Measurements from ENCODE around the gene GPR158.

The GPR158 gene

DNA sequence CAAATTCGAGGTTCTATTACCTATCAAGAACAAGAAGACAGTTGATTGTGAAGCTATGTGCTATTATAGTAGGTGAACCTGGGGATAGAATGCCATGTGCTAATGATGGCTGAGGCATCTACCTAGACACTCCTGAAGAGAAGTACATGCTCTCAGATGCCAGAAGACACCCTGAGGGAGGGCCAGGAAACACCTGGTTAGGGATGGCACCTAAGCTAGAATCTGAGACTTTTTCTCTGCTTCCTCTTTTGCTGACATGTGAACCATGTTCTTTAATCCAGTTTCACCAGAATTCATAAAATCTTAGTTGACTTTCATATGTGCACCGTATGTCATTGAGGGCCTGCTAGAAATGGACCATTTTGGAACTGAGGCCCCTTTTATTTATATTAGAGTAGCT, 242.8 kb downstream of the GPR158 start:
- no peak for DNase-seq

DNA sequence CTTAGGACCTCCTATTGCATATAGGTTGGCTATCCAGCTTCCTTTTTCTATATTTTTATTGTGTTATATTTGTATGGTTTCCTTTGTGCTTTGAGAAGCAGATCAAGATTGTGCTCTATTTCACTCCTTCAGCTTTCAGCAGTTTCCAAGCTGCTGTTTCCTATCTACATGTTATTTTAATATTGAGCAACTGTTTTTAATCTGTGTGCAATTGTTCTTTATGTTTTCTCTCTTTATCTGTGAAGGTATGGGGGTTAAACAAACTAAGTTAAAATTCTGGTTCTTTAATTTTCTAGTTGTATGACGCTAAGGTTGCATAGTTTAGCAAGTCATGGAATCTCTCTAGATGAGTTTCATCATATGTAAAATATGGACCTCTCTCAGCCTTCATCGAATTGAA, 251.0 kb downstream of the GPR158 start:
- no peak for DNase-seq

DNA sequence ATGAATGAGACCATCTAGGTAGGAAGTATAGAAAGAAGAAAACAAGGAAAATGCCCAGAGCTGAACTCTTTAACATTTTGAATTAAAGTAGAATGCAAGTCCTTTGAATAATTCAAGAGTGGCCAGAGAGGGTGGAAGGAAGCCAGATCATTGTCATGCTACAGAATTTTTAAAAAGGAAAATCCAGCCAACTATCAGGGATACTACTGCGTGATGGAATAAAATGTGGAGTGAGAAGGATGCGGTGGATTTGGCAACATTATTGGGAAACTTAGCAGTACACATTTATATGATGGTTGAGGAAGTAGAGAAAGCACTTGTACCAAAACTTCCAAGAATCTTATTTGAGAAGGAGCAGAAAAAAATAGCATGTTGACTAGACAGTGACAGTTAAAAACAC, 261.6 kb downstream of the GPR158 start:
- DNase-seq: no peak

DNA sequence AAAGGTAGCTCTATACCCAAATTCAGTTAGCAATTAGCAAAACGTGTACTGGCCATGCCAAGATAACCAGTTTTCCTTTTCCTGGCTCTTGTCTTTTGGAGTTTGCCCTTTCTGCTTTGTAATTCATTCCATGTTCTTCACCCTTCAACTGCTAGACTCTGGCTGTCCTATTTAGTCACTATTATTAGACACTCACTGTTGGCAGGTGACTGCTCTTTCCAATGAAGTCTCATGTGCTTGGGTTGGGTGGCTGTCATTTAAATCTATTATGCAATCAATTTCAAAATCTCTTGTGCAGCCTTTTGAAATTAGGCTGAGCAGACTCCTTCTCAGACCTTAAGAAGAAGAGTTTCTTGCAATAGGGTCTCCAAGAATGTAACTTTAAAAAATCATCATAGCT, 266.5 kb downstream of the GPR158 start:
- DNase-seq: no peak

DNA sequence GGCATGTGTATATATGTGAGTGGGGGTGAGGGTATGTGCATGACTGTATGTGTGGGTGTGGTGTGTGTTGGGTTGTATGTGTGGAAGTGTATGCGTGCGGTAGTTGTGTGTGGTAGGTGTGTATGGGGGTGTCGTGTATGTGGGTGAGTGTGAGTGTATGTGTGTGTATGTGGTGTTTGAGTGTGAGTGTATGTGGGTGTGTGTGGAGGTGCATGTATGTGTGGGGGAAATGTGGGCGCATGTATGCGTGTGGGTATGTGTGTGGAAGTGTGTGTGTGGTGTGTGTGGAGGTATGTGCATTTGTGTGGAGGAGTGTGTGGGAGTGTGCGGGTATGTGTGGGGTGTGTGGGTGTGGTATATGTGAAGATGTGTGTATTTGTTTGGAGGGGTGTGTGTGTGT, 269.5 kb downstream of the GPR158 start:
- DNase-seq: no peak

DNA sequence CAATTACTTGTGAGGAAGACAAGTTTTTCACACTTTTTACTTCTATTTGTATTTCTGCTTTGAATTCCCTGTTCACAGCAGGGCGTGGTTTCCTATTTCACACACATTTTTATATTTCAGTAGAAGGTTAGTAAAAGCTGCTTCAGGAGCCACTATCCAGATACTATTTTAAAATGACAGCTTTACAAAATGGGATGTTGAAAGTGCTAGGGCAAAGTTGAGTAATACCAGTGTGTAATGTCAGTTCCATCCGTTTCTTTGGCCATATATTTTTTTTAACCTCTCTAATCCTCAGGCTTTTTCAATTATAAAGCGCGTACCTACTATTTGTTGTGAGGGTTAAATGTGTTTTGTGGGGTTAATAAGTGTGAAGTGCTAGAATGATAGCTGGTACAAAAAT, 276.6 kb downstream of the GPR158 start:
- no peak for DNase-seq

DNA sequence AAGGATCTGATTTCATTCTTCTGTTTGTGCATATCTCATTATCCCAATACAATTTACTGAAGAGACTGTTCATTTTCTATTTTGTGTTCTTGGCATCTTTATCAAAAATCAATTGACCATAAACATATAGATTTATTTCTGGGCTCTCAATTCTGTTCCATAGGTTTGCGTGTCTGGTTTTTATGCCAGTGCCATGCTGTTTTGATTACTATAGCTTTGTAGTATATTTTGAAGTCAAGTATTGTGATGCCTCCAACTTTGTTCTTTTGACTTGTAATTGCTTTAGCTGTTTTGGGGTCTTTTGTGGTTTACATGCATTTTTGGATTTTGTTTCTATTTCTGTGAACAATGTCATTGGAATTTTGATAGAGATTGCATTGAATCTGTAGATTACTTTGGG, 278.8 kb downstream of the GPR158 start:
- DNase-seq: no peak

DNA sequence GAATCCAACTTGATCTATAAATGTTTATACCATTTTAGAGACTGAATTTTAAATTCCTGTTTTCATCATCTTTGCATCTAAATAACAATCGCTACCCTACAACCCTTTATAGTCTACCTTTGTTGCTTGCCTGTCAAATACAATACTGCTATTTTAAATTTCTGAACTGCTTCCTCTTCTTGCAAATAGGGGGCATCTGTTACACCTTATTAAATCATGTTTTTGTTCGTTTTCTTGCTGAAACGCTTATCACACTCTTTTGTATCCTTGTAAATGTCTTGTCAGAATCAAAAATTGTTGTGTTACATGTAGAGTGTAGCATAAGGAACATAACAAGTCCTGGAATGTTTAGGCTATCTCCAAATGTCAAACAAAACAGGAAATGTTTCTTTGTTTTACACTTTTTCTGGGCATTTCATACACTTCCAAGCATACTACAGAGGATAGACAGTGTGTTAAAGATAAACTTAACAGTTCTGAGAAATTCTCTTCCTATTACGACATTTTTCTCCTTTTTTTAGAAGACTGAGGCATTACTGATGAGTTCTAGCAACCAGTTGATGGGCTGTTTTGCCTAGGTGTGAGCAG, 281.3 kb downstream of the GPR158 start:
- DNase-seq: no peak

DNA sequence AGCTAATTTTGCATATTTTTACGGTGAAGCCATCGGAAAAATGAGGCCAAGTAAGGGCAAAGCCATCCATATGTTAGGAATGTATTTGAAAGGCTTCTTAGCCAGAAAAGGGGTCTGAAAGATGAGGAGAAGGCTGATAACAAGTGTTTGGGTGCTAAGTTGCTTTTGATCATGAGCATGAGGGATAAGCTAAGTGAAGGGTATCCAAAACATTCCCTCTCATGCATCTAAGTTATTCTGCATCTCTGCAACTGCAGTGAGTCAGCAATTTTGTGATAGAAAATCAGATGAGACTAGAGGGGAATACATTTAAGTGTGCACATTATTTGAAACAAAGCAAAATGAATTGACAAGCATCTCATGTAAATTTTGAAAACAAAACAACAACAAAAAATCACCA, 282.8 kb downstream of the GPR158 start:
- DNase-seq: no peak

DNA sequence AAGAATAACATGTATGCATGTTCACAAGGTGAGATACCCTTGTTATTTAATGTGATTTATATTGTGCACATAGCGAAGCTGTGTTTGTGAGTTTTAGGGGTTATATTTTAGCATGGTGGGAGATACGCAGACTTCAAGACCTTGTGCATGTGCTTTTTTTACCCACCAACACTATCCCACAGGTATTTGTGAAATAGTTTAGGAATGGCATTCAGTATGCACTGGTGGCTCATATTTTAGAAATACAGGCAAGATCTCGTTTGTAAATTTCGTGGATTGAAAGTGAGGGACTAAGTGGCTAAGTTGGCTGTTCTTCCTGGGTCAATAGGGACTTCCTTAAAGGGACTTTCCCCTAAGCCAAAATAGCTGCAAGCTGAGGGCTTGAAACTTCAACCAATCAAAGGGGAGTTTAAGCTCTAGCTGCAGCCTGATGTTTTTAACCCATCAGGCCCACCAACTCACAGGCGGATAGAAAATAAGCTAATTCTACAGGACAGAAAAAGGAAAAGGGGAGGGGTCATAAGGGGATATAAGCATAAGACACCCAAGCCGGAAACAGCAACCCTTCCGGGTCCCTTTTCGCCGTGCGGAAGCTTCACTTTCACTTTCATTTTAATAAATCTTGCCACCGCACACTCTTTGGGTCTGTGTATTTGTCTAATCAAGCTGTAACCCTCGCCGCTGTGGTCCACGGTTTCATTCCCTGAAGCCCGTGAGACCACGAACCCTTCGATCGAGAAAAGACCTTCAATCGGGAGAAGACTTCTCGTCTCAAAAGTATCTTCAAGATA, 291.0 kb downstream of the GPR158 start:
- DNase-seq: no peak

DNA sequence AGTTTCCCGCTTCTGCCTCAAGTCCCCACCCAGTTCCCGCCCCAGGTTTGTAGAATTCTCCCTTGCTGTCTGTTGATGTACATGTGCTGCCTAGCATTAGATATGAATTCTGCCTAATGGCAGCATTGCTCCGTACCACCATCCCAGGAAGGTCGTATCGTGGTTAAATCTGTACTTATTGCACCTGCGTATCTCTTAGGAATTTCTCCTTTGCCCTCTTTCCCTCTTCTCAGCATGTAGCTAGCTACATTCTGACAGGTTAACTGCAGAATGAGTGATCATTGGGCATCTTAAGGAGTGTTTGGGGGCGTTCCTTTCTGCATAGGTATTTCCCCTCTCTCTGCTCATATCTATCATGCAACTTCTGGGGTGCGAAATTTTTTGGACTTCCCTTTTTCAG, 293.1 kb downstream of the GPR158 start:
- no peak for DNase-seq

DNA sequence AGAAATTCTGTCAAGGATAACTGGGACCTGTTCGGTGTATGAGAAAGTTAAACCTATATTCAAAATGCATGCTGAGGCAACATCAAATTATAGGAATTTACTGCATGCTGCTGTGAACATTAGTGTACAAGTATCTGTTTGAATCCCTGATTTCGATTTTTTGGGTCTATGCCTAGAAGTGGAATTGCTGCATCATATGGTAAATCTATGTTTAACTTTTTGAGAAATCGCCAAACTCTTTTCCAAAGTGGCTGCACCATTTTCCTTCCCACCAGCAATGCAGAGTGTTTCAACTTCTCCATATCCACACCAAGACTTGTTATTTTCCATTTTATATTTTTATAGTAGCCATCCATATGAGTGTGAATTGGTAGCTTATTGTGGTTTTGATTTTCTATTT, 306.7 kb downstream of the GPR158 start:
- no peak for DNase-seq

DNA sequence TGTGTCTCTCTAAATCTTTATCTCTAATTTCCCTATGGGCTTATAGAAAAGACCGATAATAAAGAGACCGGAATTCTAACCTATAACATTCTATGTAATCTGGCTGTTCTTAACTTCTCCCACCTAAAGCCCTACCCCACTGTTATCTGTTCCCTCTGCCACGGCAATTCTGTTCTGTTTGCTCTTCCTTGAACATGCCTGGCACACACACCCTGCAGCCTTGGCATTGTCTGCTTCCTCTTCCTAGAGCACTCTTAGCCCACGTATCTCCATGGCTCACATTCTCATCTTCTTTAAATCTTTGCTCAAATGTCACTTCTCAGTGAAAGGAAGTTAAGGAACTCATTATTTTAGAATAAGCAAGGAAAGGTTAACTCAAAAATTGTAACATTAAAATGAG, 309.2 kb downstream of the GPR158 start:
- no peak for DNase-seq

DNA sequence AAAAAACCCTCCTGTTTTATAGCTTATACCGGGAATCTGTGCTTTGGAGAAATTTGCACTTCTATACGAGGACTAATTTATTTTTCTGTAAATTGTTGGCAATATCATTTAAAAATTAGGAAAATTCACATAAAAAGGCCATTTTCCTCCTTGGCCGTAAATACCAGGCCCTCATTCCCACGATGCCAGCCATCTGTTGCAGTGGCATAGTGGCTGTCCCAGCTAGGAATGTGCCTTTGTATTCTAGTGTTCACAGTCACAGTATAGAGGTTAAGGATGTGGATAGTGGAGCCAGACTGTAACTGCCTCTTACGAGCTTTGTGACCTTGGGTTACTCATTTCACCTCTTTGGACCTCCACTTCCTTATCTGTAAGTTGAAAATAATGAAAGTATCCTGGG, 312.5 kb downstream of the GPR158 start:
- no peak for DNase-seq

DNA sequence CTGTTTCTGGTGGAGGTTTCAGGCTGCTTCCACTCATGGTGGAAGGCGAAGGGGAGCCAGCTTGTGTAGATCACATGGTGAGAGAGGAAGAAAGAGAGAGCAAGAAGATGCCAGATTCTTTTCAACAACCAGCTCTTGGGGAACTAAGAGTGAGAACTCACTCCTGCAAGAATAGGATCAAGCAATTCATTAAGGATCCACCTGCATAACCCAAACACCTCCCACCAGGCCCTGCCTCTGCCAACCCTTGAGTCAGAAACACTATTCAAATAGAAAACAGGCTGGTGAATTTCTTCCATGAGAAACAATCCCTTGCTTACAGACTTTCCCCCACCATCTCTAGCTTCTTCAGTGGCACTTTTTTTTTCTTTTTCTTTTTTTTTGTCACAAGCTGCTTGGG, 317.2 kb downstream of the GPR158 start:
- no peak for DNase-seq

DNA sequence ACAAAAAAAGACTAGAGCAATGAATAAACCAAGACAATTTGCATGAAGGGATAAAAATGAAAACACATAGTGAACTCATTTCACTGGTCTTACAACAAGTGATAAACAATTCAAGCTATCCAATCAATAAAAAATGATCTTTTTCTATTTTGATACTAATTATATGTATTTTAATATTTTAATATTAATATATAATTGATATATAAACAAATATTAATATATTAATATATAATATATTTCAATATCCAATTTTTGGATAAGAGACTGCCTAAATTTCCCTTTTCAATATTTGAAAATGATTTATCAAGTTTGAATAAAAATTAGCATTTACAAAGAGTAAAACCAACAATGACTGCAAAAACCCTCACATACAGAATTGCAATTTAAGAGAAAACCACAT, 317.9 kb downstream of the GPR158 start:
- DNase-seq: no peak

DNA sequence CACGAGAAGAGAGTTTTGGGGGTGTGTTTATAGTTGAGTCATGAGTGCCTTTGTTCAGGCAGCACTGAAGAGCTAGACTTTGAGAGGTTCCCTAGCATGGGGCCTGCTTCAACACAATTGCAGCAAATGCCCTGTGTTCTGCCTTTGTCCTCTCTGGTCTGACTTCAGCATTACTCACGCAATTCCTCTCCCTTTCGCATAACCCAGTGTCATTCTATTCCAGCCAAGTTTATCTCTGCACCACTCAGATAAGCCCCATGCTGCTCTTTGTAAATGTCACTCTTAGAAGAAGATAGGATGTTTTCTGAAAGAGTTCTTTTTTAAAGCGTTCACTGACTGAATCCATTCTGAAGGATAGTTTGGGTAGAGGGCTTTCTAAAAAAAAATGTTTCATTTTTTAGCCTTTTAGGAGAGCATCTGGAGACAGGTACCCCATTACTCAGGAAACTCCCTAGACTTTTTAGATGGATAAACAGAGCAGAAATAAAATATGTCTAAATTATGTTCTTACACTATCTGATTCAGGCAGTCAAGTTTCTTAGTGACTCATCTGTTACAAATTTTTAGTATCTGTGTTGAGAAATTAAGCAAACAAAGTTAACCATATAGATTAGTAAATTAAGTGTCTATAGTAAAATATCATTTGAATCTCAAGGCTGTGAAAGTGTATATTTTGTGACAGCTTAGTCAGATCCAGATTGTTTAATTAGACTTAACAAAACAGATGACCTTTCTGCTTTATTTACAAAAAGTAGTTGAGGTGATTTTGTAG, 318.5 kb downstream of the GPR158 start:
- no peak for DNase-seq

DNA sequence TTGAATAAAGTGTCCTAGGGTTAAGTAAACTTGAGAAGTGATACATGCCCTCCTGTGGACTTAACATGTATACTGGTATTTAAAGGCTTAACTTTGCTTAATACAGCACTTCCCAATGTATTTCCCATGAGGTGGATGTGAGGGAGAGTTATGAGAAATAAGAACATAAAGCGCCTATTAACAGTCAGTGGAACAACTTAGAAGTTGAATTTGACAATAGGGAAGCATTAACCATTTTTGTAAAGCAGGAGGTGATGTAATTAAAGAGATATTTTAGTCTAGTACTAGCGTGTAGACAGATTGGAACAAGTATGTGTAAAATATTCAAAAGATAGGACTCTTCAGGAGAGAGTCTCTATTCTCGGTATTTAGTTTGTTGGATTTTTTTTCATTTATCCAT, 322.4 kb downstream of the GPR158 start:
- no peak for DNase-seq

DNA sequence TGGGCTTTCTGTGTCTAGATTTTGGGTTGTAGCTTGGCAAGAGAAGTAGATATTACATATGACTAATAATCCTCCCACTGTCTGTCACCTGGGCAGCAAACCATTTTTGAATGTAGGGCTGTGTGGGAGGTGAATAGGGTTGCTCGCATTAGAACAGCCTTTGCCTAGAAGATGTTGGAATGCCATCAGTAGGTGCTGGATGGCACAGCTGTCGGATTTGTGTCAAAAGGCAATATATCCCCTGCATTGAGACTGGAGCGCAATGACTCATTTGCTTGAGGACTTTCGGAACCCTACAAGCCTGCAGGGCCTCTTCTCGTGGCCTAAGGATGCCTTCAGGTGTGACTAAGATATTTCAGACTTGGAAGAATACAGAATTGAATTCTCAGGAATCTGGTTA, 323.8 kb downstream of the GPR158 start:
- DNase-seq: no peak

DNA sequence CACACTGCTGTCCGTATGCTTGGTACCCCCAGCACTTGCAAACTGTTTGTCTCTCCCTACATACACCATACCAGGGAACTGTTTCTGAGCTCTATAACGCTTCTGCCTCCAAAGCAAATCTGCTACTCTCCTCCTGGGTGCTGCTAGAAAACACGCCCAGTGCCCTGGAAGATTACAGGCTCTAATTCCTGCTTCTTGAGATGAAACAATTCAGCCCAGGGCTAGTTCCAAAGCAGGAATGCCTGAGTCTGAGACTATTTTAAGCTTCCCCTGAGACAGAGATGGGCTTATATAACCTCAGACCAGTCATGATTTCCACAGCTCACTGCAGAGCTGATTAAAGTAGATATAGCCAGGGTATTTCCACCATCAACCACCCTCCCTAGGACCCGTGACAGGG, 327.1 kb downstream of the GPR158 start:
- no peak for DNase-seq

DNA sequence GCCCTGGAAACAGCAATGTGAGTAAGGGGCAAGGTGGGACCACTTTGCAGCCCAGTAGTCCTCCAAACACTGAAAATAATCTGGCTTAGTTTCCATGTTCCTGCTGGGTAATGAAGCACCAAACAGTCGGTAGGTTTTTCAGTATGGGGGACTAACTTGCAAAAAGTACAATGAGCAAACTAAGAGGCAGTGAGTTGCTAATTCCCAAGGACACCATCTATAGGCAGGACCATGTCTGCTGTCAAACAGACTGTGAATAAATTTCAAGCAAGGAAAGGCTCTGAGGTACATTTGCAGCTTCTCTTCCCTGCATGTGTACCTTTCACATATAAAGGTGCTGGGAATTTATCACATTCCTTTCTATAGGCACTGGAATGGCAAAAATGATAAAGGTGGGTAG, 327.7 kb downstream of the GPR158 start:
- DNase-seq: no peak

DNA sequence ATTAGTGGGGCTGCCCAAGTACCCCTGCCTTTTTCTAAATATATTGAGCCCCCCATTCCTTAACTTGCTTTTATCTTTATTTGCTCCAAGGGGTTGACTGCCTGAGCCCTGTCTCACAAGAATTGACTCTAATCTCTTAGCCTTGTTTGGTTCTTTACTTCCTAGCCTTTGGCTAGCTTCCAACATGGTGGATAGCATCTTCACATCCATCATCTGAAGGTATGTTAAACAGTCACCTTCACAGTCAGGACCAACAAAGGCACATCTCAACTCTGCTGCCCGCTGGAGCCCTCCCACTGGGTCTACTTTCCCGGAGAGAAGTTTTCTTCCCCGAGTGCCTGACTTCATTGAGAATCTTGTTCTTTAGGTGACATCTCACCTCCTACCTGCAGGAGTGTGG, 329.5 kb downstream of the GPR158 start:
- no peak for DNase-seq

DNA sequence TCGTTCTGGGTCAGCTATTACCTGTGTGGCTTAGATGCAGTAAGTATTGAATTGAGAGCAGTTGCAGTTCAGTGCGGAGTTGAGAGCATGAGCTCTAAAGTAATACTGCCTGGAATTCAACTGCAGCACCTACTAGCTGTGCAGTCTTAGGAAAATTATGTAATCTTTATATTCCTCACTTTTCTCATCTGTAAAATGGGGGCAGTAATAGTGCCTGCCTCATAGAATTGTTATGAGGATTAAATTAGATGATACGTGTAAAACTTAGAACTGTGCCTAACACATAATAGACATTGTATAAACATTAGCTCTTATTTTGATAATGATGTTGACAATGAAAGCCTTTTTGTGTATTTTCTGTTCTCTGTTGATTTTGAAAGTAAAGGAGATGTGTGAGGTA, 330.0 kb downstream of the GPR158 start:
- DNase-seq: no peak

DNA sequence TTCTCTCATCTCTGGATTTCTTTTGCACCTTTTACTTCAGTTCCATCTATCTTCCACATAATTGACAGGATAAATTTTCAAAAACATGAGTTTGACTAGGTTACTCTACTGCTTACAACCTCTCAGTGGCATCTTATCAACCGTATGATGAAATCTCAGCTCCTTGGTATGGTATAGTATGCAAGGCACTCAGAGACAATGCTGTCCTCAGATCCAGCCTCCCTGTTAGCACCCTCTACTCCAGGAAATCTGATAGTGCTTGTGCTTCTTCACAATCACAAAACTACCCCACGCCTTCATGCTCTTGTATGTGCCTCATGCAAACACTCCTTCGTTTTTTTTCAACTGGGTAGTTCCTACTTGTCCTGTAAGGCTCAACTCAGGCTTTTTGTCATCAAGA, 330.7 kb downstream of the GPR158 start:
- DNase-seq: no peak

All from NCI-H1105 (cell line).